Measurements from ENCODE around the gene EIF4G3.
"Not testable (repeated sequence)": the region's sequence is repeated elsewhere in the genome, so short reads cannot be mapped to it uniquely, and the experiment has no call there.

The EIF4G3 gene

DNA sequence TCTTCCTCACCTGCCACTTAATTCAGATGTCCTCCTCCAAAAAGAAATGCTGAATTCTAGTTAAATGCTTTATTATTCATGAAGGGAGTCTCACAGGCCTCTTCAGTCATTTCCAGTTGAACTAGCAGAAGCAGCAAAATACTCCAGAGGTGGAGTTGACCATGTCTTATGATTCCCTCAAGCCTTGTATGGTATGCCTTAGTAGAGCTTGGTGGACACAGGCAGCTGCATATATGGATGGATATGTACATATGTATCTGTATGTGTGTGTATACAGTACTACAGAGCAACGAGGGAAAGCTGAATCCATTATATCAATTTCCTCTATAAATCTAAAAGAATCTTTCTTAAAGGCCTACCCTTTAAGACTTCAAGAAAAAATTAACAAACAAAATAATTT lies 306.0 kb downstream of the EIF4G3 start:
- DNase-seq (ENCODE audit: low read depth): no peak

DNA sequence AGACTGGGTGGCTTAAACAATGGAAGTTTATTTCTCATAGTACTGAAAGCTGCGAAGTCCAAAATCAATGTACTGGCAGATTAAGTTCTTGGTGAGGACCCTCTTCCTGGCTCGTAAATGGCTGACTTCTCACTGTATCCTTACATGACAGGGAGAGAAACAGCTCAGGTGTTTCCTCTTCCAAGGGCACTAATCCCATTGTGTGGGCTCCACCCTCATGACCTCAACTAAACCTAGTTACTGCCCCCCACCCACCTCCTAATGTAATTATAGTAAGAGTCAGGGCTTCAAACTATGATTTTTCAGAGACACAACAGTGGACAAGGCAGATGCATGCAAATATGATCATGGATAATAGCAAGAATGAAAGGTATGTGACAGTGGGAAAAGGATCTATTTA lies 308.4 kb downstream of the EIF4G3 start:
- no peak for DNase-seq (ENCODE audit: low read depth)

DNA sequence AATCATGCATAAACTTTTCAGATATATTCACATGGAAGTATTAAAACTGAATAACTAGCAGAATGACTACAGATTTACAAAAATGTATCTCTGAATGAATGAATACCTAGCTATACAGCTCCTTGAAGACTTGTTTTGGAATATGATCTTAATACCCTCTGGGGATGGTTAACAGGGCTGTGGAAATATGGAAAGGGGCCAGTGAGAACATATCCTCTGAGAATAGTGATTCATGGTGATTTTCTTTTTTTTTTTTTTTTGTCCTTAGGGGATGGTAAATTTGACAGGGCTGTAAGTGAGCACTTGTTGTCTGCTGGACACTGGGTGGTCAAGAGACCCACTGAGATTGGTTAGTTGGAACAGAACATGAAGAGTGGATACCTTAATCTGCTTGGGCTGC lies 308.9 kb downstream of the EIF4G3 start:
- DNase-seq (ENCODE audit: low read depth): no peak

DNA sequence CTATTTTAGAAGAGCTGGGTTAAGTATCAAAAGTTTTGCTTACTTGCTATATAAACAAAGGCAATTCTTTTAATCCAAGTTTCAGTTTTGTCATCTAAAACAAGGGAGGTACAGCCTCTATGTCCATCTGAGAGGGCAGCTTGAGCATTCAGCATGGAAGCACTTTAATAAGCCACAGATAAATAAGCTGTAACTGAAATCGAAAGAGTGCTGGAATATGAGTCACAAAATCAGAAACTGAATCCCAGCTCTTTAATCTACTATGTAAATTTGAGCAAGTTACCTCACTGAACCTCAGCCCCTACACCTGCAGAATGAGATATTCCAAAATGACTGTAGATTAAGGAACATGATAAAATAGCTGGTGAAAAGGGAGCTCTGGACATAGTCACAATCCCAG lies 309.6 kb downstream of the EIF4G3 start:
- DNase-seq (ENCODE audit: low read depth): no peak

DNA sequence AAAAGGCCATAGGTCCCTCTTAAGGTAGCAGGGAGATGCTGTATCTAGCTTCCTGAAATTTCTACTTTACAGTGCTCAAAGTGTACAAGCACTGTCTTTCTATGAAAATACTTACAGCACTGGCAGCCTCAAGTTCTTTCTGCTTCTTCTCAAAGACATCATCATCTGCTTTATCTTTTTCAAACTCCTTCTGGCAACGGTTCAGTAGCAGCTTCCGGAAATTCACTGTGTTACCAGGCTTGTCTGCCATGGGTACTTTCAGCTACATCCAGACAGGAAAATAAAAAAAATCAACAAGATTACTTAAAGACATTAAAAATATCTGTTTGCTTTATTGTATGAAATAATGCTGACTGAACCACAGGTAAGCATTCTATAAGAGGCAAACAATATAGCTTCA lies 311.7 kb downstream of the EIF4G3 start:
- DNase-seq (ENCODE audit: low read depth): no peak

DNA sequence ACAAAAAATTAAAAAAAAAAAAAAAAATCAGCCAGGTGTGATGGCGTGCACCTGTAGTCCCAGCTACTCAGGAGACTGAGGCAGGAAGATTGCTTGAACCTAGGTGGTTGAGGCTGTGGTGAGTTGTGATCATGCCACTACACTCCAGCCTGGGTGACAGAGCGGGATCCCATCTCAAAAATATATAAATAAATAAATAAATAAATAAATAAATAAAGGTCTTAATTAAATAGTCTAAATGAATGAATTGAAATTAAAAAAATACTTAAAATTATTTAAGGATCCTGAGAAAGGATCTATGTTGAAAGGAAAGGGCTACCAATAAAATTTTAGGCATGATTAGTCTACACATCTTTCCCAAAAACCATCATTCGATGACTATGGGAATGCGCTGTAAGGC lies 322.2 kb downstream of the EIF4G3 start:
- no peak for DNase-seq (ENCODE audit: low read depth)

DNA sequence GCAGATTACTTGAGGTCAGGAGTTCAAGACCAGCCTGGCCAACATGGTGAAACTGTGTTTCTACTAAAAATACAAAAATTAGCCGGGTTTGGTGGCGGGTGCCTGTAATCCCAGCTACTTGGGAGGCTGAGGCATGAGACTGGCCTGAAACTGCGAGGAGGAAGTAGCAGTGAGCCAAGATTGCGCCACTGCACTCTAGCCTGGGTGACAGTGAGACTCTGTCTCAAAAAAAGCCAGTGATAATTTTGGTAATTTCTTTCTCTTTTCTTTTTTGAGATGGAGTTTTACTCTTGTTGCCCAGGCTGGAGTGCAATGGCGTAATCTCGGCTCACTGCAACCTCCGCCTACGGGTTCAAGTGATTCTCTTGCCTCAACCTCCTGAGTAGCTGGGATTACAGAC lies 324.9 kb downstream of the EIF4G3 start:
- DNase-seq (ENCODE audit: low read depth): not testable (repeated sequence)

DNA sequence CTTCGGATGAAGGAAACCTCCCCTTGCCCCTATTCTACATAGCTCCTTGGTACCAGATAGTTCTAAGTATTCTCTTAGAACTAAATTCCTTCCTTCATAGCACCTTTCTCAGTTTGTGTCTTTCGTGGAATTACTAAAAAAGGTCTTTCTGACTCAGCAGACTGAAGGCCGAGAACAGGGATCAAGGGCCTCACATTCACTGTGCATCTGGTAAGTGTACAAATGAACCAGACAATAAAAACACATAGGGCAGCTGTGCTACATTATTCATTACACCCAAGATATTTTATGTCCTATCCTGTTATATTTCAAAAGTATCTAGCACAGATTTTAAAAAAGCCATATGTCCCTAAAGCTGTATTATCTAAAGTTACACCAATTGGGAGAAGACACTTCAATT lies 326.7 kb downstream of the EIF4G3 start:
- DNase-seq (ENCODE audit: low read depth): no peak

DNA sequence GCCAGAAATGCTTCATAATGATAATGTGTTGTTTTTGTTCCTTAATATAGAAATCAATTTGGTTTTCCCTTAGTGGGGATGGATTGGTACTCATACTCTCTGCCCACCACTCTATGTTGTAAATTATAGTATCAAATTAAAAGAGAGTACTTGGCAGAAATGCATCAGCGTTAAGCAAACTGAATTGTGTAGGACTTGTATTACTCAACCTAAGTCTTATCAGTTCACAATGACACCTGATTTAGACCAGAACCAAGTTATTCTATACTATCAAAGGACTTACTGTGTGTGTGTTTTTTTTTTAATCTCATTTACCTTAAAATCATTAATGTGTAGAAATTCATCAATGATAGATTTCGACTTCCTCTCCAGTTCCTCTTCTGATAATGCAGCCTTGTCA lies 327.6 kb downstream of the EIF4G3 start:
- DNase-seq (ENCODE audit: low read depth): no peak

DNA sequence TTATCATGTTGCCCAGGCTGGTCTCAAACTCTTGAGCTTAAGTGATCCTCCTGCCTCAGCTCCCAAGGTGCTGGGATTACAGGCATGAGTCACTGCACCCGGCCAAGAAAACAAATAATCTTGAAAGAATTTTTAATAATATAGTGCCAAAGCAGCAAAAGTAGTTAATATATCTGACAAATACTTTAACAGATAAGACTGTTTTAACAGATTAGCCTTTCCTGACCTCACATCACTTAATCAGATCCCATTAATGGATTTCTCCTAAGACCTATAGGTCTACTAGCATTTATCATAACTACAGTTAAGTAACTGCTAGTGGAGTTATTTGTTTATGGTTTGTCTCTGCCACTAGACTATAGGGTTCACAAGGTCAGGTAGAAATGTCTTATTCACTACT lies 328.5 kb downstream of the EIF4G3 start:
- DNase-seq (ENCODE audit: low read depth): no peak

DNA sequence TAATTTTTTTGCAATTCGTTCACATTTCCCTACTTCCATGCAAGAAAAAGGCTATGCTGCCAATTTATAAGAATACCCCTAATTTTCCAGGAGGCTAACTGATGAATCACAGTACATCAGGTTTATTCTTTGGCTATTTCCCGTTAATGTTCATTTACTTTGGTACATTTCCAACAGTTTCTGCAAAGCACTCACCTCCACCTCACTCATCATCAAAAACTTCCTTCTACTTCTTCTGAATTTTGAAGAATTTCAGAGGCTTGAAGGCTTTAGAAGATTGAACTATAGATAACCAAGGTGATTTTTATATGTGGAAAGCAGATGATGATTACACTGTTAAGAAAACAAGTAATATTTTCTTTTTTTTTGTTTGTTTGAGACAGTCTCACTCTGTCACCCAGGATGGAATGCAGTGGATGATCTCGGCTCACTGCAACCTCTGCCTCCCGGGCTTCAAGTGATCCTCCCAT lies 329.1 kb downstream of the EIF4G3 start:
- DNase-seq (ENCODE audit: low read depth): no peak

DNA sequence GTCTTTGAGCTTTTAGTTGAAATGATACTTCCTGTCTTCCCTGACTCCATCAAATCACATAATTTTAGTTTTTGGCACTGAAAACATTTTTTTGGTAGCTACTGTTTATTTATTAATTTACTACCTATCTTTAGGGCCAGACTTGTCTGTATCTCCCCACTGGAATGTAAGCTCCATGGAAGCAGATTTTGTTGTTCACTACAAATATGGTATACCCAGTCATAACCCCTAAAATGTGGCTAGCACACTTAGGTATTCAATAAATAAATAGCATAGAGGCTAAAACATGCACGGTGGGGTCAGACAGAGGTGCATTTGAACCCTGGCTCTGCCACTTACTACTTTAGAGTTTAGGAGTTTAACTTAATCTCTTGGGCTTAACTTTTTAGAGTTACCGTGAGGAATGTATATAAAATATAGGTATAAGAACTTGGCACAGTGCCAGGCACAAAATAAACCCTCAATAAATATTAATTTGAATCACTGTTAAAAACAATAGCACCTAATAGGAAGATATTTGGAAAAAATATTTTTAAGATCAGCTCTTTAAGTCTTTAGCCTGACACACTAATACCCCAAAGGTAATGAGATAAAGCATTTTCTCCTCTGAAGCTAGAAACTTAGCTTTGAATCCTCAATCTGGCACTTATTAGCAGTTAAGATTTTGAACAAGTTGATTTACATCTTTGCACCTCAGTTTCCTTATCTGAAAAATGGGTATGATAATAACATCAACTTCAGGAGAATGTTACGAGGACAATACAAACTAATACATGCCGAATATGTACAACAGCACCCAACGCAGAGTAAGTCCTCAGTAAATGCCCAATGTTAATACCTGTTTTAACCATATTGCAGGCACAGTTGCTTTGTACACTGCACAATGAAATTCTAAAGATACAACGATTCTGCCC lies 330.0 kb downstream of the EIF4G3 start:
- no peak for DNase-seq (ENCODE audit: low read depth)

DNA sequence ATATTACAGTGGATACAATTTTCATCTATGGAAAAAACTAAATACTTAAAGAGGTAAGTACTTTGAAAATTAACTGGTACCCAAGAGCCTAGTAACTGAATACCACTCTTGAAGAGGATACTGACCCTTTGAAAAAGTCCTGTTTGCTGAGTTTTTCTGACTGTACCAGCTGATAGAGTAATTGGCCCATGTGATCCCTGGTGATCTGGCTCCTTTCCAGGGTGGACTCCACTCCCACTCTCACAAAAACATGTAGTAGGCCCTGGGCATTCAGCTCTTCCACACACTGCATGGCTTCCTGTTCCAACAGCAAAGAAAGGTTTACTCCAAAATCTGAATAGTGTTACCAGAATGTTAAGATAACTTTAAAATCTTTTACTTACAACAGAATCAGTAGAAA lies 336.0 kb downstream of the EIF4G3 start:
- DNase-seq (ENCODE audit: low read depth): no peak

DNA sequence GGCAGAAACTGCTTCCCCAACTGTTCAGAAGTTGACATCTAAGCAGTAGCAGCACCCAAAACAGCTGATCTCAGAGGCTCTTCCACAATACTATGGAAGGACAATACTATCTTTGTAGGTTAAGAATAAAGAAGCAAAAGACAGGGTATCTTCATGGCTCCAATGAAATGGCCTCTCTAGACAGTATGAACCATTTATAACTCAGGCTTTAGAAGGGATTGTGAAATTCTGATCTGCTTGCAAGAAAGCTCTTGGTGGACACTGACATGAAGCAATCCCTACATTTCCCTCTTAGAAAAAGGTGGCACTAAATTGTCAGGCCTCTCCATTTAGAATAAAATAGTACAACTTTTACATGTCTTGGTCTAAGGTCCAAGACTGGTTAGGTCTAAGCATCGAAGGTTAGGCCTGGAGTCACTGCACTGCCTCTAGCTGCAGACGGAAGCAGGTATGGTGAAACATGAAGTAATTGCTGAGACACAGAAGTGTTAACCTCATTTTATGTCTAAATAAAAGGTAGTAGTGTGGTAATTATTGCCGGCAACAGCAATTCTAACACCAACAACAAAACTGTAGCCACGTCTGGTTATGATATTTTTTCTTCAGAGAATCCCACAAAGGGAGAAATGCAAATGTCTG lies 339.0 kb downstream of the EIF4G3 start:
- no peak for DNase-seq (ENCODE audit: low read depth)

DNA sequence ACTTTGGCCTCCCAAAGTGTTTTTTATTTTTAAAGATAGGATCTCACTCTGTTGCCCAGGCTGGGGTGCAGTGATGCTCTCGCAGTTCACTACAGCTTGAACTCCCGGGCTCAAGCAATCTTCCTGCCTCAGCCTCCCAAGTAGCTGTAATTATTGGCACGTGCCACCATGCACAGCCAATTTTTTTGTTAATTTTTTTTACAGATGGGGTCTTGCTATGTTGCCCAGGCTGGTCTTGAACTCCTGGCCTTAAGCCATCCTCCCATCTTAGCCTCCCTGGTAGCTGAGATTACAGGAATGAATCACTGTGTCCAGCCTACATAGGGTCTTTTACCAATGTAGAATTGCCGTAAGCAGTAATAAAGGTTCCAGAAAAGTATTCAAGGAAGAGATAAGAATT lies 340.5 kb downstream of the EIF4G3 start:
- no peak for DNase-seq (ENCODE audit: low read depth)

DNA sequence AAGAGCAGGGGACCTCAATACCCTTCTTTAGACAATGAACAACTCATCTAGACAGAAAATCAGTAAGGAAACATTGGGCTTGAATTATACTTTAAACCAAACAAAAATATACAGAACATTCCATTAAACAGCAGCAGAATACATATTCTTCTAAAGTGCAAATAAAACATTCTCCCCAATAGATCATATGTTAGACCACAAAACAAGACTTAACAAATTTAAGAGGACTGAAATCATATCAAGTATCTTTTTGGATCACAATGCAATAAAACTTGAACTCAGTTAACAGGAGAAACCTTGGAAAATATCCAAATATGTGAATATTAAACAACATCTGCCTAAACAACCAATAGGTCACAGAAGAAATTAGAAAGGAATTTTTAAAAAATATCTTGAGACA lies 341.9 kb downstream of the EIF4G3 start:
- no peak for DNase-seq (ENCODE audit: low read depth)

DNA sequence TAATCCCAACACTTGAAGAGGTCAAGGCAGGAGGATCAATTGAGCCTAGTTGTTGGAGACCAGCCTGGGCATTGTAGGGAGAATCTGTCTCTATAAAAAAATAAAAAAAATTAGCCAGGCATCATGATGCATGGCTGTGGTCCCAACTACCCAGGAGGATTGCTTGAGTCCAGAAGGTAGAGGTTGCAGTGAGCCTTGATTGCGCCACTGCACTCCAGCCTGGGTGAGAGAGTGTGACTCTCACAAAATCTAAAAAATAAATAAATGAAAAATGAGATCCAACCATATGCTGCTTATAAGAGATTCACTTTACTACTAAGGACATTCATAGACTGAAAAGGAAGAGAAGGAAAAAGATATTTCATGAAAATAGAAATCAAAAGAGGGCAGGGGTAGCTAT lies 342.5 kb downstream of the EIF4G3 start:
- no peak for DNase-seq (ENCODE audit: low read depth)

DNA sequence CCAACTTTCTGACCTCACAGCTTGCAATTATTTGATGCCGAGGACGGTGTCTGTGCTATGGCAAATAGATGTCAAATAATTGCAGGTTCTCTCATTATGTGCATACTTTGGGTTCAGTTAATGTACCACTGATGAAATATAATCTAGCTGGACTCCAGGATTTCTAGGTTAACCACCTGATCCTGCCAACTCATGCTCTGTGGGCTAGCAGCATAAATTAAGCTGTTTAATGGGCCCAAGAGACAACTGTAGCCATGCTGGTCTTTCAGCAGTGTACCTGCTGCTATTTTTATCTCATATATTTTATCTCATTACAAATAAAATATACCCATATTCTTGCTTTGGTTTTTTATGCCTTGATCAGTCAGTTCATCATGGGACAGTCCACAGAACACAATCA lies 346.3 kb downstream of the EIF4G3 start:
- no peak for DNase-seq (ENCODE audit: low read depth)

DNA sequence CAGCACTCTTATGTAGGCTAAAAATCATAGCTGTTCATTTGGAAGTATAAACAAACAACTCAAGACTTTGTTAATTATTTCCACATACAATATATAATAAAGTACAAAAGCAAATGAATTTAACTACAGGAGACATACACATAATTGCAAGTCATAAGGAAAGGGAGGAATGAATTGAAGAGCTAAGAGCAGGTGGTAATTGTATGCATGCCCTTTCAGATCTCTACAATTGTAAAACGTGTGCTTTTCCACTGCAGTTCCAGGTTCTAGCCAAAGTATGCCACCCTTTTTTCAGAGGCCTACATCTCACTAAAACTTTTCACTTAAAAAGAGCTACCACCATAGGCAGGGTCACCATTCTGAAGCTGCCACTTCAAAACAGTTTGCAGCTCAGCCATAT lies 346.8 kb downstream of the EIF4G3 start:
- no peak for DNase-seq (ENCODE audit: low read depth)

DNA sequence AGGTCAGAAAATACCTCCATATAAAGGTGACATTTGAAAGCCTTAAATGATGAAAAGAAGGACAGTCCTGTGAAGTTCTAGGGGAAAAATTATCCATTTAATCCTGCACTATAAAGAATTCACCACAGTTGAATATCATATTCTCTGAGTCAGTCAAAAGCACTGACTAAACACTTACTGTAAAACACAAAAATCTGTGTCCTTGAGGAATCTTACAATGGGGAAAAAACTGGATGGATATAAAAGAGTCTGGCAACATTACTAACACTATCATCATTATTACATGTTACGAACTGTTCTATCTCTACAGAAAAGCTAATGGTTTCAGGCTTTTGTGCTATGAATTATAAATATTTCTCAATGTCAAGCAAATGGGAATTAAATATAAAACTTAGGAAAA lies 347.2 kb downstream of the EIF4G3 start:
- no peak for DNase-seq (ENCODE audit: low read depth)

DNA sequence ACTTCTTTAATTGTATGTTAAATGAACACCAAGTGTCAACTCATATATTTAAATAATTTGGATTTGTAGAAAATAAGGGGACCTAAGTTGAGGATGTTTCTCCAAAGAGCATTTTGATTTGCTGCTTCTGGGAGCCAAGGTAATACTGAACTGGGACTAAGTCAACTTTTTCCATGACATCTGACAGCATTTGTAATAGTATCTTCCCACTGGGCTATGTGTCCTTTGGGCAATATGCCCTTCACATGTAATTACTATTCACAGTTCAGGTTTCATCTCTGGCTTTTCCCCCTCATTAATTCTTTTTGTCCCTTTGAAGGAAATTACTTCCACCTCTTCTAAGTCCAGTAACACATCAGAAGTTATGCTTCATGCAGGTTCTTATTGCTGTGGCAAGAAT lies 352.9 kb downstream of the EIF4G3 start:
- no peak for DNase-seq (ENCODE audit: low read depth)

DNA sequence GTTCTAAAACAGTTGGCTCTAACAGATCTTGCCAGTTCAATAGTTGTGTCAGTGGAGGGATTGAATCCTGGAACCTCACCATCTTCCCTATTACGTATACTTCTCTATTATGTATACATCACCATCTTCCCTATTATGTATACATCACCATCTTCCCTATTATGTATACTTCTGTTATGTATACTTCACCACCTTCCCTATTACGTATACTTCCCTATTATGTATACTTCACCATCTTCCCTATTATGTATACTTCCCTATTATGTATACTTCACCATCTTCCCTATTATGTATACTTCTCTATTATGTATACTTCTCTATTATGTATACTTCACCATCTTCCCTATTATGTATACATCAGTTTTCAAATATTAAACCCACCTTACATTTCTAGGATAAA lies 355.2 kb downstream of the EIF4G3 start:
- DNase-seq (ENCODE audit: low read depth): no peak

DNA sequence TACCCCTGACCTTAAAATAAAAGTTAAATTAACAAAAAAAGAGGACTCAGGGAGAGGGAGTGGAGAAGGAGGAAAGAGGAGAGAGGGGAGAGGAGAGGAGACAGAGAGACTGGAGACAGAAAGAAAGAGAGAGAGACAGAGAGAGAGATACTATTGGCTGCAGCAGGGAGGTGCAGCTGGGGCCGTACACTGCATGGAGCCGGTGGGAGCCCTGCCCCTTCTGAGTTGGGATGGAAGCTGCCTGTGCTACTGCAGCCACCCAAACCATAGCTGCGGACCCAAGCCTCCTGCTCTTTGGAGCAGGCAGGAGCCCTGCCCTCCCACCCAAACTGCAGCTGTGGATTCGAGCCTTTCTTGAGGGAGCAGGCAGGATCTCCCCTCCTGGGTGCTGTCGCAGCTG lies 356.9 kb downstream of the EIF4G3 start:
- DNase-seq (ENCODE audit: low read depth): no peak

DNA sequence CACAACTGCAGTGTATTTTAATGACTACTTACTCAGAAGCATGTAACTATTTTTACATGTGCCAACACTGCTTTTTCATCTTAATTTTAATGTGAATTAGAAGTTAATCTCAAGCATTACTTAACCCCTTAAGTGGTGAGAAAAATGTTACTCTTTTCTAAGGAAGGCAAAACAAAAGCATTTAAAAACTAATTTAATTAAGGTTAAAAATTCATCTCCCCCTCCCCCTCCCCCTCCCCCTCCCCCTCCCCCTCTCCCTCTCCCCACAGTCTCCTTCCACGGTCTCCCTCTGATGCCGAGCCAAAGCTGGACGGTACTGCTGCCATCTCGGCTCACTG lies 362.2 kb downstream of the EIF4G3 start:
- no peak for DNase-seq (ENCODE audit: low read depth)
